ENCODE data around the gene FGD1. TPM values are rescaled to one million over a fixed set of nuclear protein-coding genes. Genes with fewer than 3 reads are reported as not detected.

Gene FGD1
- total and polyA plus RNA-seq, 12 donors = 2.9 to 14.2 (median 8.8) TPM

GRCh38 chrX:54530357-54530900, 34.4 kb upstream of the FGD1 start:
- no peaks in the 10 kb centered on the region for H3K9me3 ChIP-seq (replicated peaks in 1 of 3)
- H3K27me3 ChIP-seq = no peaks in the 10 kb centered on the region
- peak overlapping the region in 3 of 4 donors; percentile 33 to 62 (median 40) for H3K4me3 ChIP-seq
- peak in 1 of 7 donors; percentile 21 for DNase-seq
- peak overlapping the region in 2 of 5 donors; percentile 44 to 78 for H3K27ac ChIP-seq
- no peaks in the 10 kb centered on the region for H3K36me3 ChIP-seq (replicated peaks in 1 of 2)
- no peaks in the 10 kb centered on the region for H3K4me1 ChIP-seq (replicated peaks in 1 of 2)
- TF ChIP-seq POLR2A (IDR thresholded peaks at IDR 0.05) = no peak
- no peak for TF ChIP-seq CTCF (IDR thresholded peaks at IDR 0.05)
- 0 to 43% (median 18%) methylated on average over 14 to 22 of the region's 22 CpGs for WGBS, 4 donors
- intact Hi-C loops (cut with DNase I) = no loop called here

- TF ChIP-seq POLR2A (IDR thresholded peaks at IDR 0.05) = peak in 1 of 2 donors; percentile 32
- no peak for TF ChIP-seq CTCF (IDR thresholded peaks at IDR 0.05)
- peak within 1 kb of the TSS in 4 of 5 donors; percentile 65 to 92 (median 74) for H3K27ac ChIP-seq
- no peaks in the 10 kb centered on the region for H3K4me1 ChIP-seq (replicated peaks in 1 of 2)
- H3K9me3 ChIP-seq (replicated peaks in 1 of 3) = no peaks in the 10 kb centered on the region
- DNase-seq = peak; percentile 84 to 91 (median 89)
- no peaks in the 10 kb centered on the region for H3K27me3 ChIP-seq
- H3K36me3 ChIP-seq (replicated peaks in 1 of 2) = no peaks in the 10 kb centered on the region
- H3K4me3 ChIP-seq = peak within 1 kb of the TSS in 3 of 4 donors; percentile 33 to 62 (median 40)
- 3 to 48% (median 16%) methylated on average over 8 to 39 of the region's 51 CpGs for WGBS, 4 donors
- intact Hi-C loops (cut with DNase I) = no loop called here
Observed at GRCh38 chrX:54529552-54530356, 33.7 kb upstream of the FGD1 start, which contains the start of gene GNL3L. GNL3L (plus strand) TSS chrX:54530219; CDS start chrX:54532567, 2,348 bp downstream.

- DNase-seq = no peak
- peak overlapping the region in 2 of 4 donors; percentile 3 to 62 for H3K4me3 ChIP-seq
Observed at GRCh38 chrX:54529151-54529550, 33.1 kb upstream of the FGD1 start.

More at GRCh38 chrX:54529151-54529550, 33.1 kb upstream of the FGD1 start:
- WGBS, 4 donors = 47 to 69% (median 58%) methylated on average over 3 of the region's 3 CpGs
- H3K36me3 ChIP-seq (replicated peaks in 1 of 2) = no peaks in the 10 kb centered on the region
- peak overlapping the region in 2 of 5 donors; percentile 66 to 92 for H3K27ac ChIP-seq
- no peaks in the 10 kb centered on the region for H3K4me1 ChIP-seq (replicated peaks in 1 of 2)
- peaks cover 5% of the 10 kb centered on the region for H3K27me3 ChIP-seq
- intact Hi-C loops (cut with DNase I) = no loop called here
- no peaks in the 10 kb centered on the region for H3K9me3 ChIP-seq (replicated peaks in 1 of 3)
- TF ChIP-seq CTCF (IDR thresholded peaks at IDR 0.05) (no peak), POLR2A (IDR thresholded peaks at IDR 0.05) (no peak)
